Measurements from ENCODE around the gene SCARB1.

- TF ChIP-seq EZH2 (IDR thresholded peaks at IDR 0.05; ENCODE audit: borderline replicate concordance) (no peak), CTCF (IDR thresholded peaks at IDR 0.05; ENCODE audit: poor library complexity) (no peak), EZH2phosphoT487 (IDR thresholded peaks at IDR 0.05; ENCODE audit: low read depth, severe bottlenecking, unreplicated experiment) (no peak)
These were observed 118.8 kb downstream of the SCARB1 start for GRCh38 chr12:124744659-124745464.
